GM19099 (cell line): ENCODE results near the gene SPPL3.

Experiments
- POLR2A ChIP-seq: IDR thresholded peaks from 3 replicates; pipeline ENCODE4 v1.6.1; 2011; ENCODE audit warnings: low read depth; ENCODE audit not compliant: insufficient read length; ENCODE audit errors: extremely low read depth

Gene SPPL3

DNA sequence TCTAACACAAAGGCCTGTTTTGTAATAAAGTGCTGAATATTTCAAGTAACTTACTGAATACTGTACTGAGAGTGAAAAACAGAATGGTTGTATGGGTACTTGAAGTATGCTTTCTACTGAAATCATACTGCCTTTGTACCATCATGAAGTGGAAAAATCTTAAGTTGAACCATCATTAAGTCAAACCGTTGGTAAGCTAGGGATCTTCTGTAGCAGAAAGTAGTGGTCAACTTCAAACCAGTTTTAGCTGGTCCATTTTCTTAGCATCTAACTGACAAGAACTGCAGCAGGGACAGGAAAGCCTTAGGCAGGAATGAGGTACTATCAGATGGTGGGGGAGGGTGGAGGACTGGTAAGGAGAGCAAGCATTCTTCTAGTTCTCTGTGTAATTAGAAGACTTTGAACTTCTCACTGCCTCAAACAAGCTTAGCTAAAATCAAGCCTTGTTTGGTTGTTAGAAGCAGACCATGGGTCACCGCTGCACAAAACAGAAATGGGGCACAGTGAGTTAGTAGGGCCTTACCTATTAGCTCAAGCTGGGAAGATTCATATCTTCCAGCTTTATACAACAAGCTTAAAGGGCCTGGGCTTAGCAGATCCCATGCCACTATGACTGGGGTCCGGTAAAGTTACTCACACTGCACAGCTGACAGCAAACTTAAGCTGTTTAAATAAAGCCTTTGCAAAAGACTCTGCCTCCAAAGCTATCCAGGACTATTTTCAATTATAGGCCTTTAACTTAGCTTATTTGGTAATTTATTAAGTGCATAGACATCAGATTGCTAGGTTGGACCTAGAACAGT, 104.7 kb downstream of the SPPL3 start:
- TF ChIP-seq POLR2A: no peak

DNA sequence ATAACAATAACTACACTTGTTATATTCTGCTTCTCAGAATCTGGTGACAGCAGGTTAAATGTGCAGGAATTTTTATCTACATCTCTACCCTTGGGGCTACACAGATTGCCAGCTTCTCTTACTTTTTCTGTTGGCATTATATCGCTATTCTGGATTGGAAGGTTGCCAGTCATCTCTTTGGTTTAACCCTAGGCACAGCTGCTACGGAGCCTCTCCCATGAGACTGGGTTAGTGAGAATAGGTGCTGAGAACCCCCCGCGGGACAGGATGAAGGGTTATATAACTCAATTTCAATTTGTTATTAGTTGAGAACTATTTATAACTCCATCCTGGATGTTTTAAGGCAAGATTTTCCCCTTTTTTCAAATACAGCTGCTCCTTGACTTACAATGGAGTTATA, 105.5 kb downstream of the SPPL3 start:
- no peak for TF ChIP-seq POLR2A

DNA sequence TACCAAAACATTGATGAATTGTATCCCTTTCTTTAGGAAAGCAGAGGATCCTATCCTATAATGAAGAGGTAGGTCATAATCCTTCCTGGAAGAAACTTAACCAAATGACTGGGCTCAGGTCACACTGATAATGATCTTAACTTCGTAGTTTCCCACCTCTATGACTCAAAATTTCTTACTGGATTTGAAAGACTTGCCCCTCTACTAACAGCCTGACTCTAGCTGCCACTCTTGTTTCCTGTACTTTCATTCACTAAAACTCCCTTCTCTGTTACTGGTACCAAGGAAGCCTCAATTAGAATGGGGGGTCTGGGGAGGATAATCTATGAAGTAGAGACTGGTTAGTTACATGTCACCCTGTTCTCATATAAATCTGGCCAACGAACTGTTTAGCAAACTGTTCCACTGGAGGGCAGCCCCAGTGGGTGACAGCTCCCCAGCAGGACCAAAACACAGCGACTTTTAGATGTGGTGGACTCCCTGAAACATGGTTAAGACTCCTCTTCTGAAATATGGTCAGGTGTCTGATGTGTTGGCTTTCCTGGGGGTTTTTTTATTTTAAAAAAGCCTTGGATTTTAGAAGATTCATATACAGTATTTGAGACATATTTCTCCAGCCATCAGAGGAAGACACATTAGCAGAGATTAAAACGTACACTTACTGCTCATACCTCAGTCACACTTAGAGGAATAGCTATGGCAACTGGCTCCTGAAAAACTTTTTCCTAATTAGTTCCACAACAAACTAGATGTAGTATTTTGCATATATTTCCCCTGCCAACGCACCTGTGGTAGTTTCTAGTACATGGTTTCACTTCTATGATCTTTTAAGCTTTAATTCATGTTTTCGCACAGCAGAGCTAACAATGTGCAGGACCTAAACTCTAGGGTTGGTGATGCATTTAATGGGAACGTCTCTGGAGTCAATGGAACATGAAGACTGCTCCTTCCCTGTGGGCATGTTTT, 106.2 kb downstream of the SPPL3 start:
- TF ChIP-seq POLR2A: no peak

DNA sequence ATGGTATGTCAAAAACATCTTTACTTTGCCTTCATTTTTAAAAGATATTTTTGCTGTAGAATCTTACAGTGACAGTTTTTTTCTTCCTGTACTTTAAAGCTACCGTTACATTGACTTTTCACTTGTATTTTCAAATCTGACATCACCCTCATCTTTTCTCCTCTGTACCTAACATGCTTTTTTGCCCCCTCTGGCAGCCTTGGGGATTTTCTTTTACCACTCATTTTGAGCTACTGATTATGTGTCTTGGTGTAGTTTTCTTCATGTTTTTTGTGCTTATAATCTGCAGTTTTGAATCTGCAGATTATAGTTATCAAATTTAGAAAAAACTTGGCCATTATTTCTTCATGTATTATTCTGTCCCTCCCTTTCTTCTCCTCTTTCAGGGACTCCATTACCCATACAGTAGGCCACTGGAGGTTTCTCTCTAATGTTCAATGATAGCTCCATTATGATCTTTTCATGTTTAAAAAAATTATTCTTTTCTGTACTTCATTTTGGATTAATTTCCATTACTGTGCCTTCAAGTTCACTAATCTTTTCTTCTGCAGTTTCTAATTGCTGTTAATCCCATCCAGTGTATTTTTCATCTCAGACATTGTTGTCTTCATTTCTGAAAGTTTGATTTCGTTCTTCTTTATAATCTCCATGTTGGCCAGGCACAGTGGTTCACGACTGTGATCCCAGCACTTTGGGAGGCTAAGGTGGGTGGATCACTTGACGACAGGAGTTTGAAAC, 108.5 kb downstream of the SPPL3 start:
- no peak for TF ChIP-seq POLR2A

DNA sequence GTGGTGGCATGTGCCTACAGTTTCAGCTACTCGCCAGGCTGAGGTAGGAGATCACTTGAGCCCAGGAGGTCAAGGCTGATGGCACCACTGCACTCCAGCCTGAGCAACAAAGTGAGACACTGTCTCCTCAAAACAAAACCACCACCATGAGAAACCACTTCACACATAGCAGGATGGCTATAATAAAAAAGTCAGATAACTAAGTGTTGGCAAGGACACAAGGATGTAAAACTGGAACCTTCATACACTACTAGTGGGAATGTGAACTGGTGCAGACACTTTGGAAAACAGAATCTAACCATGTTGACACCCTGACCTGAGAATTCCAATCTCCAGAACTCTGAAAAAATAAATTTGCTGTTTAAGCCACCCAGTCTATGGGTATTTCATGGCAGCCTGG, 110.8 kb downstream of the SPPL3 start:
- TF ChIP-seq POLR2A: no peak

DNA sequence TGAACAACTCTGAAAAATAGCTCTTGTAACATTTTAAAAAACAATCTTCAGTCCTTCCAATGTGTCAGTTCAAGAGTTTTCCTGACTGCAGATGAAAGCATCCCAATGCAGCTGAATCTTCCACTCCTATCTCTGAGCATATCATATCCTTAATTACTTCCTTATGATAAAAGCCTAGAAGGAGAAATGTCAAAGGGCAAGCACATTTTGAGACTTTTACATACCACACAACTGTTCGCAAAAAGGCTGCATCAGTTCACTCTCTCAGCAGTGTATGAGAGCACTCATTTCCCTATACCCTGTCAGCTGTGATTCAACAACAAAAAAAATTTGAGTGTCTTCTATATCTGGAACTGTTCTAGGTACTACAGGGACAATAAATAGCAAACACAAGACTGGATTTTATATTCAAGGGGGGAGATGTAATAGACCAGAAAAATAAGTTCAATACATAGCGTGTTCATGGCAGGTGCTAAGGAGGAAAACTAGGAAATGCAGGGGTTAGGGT, 112.4 kb downstream of the SPPL3 start:
- TF ChIP-seq POLR2A: no peak

DNA sequence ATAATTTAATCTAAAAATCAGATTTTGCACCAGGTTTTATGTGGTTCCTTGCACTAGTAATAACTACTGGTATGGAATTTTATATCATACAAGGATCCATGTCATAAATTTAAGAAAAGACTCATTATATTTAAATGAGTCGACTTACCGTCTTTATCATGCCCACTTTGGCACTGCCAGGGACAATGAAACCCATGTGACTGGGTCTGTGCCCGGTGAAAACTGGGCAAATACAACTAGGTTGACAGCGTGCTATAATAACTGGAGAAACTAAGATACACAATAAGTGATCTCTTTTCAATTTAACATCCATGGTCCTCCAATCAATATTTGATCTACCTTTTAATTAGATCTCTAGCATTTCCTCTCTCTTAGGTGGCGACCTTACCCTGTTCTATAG, 114.0 kb downstream of the SPPL3 start:
- TF ChIP-seq POLR2A: no peak

DNA sequence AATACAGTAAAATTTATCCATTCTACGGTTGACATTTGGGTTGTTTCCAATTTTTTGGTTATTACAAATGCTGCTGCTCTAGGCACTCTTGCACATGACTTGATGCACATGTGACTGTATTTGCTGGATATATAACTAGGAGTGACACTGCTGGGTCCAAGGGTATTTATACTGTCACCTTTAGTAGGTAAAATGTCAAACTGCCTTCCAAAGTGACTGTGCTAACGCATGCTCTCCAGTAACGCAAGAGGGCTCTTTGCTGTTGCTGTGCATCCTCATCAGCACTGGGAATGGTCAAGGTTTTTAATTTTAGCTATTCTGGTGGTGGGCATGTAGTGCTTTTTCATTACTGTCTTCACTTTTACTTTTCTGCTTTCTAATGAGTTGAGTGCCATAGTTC, 116.3 kb downstream of the SPPL3 start:
- TF ChIP-seq POLR2A: no peak

DNA sequence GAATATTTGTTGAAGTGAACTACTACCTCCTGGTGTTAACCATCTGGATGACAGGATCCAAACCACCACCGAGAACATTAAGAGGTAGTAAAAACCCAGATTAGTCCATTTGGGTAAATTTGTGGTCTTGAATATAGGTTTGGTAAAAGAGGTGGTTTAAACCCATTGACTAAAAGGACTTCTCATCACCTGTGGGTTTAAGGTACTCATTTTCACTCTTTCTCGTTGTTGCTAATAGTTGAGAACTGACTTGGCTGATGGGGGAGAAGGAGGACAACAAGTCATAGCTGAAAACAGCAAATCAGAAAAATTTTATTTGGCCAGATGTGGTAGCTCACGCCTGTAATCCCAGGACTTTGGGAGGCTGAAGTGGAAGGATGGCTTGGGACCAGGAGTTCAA, 119.4 kb downstream of the SPPL3 start:
- no peak for TF ChIP-seq POLR2A

DNA sequence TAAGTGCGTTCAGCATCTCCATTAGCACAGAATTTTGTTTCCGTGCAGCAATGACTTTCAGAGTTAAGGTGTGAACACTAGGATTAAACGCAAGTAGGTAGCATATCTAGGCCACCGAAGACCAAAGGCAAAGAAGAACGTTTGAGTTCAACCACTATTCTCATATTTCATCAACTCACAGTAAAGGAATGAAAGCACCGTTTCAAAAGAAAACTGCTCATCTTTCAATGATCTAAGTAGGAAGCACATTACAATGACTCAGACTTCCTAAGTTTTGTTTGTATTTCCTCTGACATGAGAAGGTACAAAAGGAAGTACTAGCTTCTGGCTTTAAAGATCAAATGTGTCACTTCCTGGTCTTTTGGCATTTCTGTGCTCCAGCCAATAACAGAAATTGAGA, 121.0 kb downstream of the SPPL3 start:
- TF ChIP-seq POLR2A: no peak

DNA sequence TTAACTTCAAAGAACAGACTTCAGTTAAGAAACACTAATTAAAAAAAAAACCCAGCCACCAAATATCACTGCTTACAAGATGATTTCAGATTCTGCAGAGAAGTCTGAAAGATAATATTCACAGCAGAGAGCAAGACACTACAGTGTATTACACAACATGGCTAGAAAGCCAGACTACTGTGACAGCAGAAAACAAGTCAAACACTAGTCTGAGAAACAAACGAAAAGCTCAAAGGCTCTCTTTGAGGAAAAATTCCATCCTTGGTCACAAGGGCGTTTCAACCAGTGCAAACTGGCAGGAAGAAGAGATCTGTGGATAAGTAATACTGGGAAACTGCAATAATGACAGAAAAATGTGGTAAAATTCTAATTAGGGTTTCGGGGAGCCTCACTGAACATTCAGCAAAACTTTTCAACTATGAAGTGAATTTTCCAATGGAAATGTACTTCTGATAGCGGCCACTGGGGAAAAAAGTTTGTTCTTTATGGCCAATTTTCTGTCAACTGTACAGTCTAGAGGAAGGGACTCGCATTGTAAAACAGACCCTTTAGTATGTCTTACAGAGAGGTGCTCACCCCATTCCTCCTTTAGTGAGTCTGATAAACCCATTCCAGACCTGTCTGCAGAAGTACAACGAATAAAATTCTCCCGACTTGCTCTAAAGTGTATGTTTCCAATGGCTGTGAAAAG, 128.2 kb downstream of the SPPL3 start:
- no peak for TF ChIP-seq POLR2A

DNA sequence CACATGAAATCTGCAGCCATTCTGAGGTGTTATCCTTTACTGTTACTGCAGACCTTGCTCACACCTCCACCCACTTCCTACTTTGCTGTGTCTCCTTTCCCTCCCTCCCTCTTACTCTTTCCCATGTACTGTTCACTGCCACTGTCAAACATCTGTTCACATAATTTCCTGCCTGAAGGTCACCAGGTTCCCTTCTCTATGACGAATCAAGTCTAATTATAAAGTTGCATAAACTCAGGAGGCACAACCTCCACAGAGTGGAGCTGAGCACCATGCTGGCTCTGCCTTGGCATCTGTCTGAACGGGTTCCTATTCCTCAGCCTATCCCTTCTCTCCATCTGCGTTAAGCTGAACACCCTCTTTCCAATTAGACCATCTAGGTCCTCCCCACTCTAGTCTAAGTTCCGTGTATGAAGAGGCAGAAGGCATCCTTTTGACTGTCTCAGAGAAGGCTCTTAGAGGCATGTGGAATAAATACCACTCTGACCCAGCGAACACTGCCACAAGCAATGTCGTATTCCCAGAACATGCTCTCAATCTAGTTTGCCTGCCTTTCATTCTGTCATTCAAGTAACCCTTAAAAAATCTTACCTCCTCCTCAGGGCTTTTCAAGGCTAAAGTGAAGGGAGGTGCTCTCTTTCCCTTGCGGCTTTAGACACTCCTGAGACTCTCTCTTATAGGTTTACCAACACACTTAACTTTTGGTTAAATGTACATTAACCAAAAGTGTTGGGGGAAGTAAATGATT, 129.8 kb downstream of the SPPL3 start:
- no peak for TF ChIP-seq POLR2A

DNA sequence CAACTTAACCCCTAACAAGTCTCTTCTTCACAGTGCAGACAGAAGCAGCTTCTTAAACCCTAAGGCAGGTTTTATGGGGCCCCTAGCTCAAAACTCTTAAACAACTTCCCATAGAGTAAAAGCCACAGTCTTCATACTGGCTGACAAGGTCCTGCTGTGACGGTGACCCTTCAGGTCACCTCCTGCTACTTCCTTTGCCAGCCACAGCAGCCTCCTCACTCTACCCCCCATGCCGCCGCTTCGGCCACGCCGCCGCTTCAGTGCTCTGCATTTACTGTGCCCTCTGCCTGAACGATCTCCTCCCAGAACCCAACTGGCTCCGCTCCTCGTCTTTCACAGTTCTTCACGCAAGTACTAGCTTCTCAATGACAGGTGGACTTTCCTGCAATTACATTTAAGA, 133.1 kb downstream of the SPPL3 start:
- TF ChIP-seq POLR2A: no peak
